KOPT-K1 (cell line): ENCODE measurements around the gene HGS.
"Not testable (repeated sequence)": the region's sequence is repeated elsewhere in the genome, so short reads cannot be mapped to it uniquely, and the experiment has no call there.

Source experiments
- H3K27ac ChIP-seq: fragments of 200-600 bp; sonication (generic); 2 replicates; pipeline ENCODE4 v1.5.1; 2016; ENCODE audit warnings: antibody characterized with exemption, mild to moderate bottlenecking, low read depth, low read length; ENCODE audit not compliant: poor library complexity, severe bottlenecking
- H3K36me3 ChIP-seq: fragments of 200-600 bp; sonication (generic); 2 replicates; pipeline ENCODE4 v1.5.1; 2017; ENCODE audit warnings: antibody characterized with exemption, mild to moderate bottlenecking, low read length, moderate library complexity; ENCODE audit not compliant: insufficient read depth
- H3K9me3 ChIP-seq: fragments of 200-600 bp; sonication (generic); 2 replicates; pipeline ENCODE4 v1.5.1; 2017; ENCODE audit warnings: antibody characterized with exemption, low read length, mild to moderate bottlenecking; ENCODE audit not compliant: insufficient read depth, poor library complexity, severe bottlenecking

The HGS gene

DNA sequence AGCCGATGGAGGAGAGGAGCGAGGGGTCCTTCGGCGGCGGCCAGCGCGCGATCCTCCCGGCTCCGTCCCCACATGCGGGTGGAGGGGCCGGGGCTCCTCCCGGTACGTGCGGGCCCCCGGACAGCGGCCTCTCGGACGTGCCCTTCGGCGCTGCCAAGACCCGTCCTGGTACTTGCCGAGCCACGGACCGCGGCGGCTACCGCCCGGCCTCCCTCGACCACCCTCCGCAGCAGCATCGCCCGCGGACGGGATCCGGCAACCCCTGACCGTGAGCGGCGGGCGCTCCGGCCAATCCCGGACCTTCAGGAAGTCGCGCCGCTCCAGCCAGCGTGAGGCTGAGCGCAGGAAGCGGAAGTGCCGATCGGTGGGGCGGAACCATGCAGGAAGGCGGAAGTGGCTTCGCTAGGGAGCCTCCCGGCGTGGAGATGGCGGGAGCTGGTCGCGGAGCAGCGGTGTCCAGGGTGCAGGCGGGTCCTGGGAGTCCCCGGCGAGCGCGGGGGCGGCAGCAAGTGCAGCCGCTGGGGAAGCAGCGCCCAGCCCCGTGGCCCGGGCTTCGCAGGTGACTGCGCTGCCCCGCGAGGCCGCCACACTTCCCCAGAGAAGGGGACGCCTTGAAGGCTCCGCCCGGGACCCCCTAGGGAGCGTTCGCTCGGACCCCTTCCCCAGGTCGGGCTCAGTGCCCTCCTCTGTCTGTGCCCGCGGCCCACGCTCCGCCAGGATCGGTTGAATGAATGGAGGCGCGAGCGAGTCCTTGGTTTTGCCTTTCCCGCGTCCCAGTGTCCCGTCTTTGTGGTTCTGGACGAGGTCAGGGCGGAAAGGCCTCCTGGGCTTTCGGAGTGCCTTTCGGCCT, 17.2 kb upstream of the HGS start, which contains the start of the genes CCDC137 and OXLD1:
CCDC137 (plus strand) TSS at position 396 of the 850 bp plus-strand sequence; CDS start at position 426, 30 bp downstream.
OXLD1 (minus strand) TSS at position 264 of the 850 bp plus-strand sequence; CDS start at position 236, 28 bp downstream.
- peaks cover 51% of the 10 kb centered on the region for H3K36me3 ChIP-seq
- H3K27ac ChIP-seq, result peak within 1 kb of the TSS; percentile 88
- no peaks in the 10 kb centered on the region for H3K9me3 ChIP-seq

DNA sequence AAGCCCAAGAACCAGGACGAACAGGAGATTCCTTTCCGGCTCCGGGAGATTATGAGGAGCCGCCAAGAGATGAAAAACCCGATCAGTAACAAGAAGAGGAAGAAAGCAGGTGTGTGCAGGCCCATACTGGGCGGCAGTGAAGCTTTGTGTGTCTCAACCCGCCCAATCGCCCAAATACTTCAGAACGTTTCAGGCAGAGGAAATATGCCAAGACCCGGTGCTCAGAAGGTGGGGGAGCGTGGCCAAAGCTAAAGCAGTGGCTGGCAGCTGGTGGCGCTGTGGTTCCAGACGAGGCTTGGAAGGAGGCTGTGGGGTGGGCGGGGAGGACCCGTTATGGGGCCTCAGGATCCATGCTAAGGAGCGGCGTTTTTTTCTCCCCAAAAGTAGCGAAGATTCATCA, 16.1 kb upstream of the HGS start:
- Histone ChIP-seq H3K9me3 (no peaks in the 10 kb centered on the region), H3K27ac (peak overlapping the region; percentile 36), H3K36me3 (peaks cover 63% of the 10 kb centered on the region)

DNA sequence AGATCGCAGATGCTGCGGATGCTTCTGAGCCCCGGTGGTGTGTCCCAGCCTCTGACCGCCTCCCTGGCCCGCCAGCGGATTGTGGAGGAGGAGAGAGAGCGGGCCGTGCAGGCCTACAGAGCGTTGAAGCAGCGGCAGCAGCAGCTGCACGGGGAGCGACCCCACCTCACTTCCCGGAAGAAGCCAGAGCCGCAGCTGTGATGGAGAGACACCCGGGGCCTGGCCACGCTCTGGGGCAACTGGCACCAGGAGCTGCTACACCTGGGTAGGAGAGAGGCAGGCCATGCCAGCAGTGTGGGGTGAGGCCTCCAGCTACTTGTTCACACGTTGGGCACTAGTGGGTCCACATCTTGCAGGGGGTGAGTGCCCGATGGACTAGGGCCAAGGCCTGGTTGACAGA, 11.3 kb upstream of the HGS start:
- Histone ChIP-seq H3K9me3 (no peaks in the 10 kb centered on the region), H3K36me3 (peaks cover 85% of the 10 kb centered on the region), H3K27ac (no peak overlapping the region)

DNA sequence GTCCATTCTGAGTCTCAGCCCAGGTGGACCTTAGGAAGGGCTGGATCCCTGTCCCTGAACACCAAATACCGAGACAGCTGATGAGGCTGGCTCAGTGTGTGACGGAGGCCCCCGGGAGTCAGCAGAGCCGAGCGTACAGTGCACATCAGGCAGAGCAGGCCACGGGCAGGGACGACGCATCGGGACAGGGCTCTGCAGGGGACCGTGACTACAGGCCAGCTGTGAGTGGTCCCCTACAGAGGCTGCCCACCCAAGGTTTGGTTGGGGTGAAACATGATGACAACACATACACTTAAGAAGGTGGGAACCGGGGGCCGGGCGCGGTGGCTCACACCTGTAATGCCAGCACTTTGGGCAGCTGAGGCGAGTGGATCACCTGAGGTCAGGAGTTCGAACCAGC, 10.9 kb upstream of the HGS start:
- Histone ChIP-seq H3K27ac (no peak overlapping the region), H3K9me3 (no peaks in the 10 kb centered on the region), H3K36me3 (peaks cover 84% of the 10 kb centered on the region)

DNA sequence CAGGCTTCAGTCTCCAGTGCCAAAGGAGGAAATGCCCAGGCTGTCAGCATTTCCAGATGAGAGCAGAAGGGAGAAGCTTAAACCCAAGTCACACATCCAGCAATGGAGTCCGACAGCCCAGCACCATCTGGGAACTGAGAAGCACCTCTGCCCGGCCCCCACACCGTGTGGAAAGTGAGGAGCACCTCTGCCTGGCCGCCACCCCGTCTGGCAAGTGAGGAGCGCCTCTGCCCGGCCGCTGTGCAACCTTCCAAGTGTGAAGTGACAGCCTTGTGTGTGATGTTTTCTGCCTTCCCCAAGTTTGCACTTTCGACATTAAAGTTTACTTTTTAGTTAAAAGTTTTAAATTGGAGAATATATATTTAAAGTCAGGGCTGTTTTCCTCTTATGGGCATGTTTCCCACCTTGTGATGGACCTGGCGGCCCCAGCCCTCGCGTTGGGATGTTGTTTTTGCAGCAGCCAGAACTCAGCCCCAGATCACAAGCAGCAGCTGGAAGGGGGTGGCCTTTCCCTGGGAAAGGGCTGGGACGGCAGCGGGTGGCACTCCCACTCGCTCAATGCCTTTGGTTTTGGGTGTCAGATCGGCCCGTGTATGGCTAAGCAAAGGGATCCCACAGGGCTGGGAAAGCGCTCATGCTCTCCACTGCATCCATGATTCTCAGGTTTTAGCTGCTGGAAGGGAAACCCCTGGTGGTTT, 10.1 kb upstream of the HGS start:
- Histone ChIP-seq H3K36me3 (peaks cover 77% of the 10 kb centered on the region), H3K27ac (no peak overlapping the region)

DNA sequence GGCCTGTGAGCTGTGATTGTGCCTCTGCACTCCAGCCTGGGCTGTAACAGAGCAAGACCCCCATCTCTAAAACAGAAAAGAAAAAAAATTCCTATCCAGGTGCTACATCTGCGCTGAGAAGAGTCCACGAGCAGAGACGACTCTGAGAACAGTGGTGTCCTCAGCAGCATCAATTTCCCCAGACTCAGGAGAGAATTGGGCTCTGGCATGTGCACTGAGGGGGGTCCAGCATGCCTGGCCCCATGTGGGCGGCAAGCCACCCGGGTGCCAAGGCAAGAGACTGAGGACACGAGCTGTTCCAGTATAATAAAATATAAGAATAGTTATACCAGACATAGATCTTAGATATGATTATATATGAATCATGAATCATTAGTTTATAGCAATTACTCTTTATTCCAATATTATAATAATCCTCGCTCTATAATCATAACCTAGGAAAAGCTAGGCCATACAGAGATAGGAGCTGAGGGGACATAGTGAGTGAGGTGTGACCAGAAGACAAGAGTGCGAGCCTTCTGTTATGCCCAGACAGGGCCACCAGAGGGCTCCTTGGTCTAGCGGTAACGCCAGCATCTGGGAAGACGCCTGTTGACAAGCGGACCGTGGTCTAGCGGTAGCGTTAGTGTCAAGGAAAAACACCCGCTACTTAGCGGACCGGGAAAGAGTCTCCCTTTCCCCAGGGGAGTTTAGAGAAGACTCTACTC, 8.1 kb upstream of the HGS start:
- H3K36me3 ChIP-seq, result peaks cover 70% of the 10 kb centered on the region
- not testable (repeated sequence) for H3K27ac ChIP-seq, H3K9me3 ChIP-seq

More for the DNA sequence above, 10.1 kb upstream of the HGS start:
- H3K9me3 ChIP-seq, result no peaks in the 10 kb centered on the region

DNA sequence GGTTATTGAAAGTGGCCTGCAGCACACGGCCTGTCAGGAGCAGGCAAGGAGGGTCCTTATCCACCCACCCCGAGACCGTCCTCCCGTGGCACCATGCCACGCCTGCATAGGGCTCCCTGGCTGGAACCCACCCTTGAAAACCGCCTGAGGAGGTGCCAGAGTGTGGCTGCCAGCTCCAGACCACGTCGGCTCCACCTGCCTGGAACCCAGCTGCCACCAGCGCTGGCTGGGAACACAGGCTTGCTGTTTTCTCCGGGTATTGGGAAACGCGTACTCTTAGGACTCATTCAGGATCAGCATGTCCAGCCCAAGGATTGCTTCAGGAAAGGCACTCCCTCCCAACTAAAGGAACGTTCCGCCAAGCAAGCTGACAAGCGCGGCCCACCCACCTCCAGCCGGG, 6.9 kb upstream of the HGS start:
- no peak overlapping the region for H3K27ac ChIP-seq
- H3K9me3 ChIP-seq, result no peaks in the 10 kb centered on the region
- H3K36me3 ChIP-seq, result peaks cover 69% of the 10 kb centered on the region

DNA sequence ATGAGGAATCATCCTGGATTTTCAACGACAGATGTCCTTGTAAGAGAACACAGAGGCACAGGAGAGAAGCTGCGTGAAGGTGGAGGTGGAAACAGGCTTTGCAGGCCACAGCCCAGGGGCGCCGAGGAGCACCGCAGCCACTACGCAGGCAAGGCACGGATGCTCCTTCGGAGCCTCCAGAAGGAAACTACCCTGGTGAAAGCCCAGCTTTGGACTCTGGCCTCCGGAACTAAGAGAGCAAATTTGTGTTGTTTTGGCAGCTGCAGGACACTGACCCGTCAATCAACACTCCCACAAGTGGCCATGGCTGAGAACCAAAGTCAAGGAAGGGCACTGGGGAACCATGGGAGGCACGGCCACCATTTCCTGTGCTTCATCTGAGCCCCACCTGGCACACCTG, 3.7 kb upstream of the HGS start:
- Histone ChIP-seq H3K36me3 (peaks cover 39% of the 10 kb centered on the region), H3K9me3 (no peaks in the 10 kb centered on the region), H3K27ac (no peak overlapping the region)

DNA sequence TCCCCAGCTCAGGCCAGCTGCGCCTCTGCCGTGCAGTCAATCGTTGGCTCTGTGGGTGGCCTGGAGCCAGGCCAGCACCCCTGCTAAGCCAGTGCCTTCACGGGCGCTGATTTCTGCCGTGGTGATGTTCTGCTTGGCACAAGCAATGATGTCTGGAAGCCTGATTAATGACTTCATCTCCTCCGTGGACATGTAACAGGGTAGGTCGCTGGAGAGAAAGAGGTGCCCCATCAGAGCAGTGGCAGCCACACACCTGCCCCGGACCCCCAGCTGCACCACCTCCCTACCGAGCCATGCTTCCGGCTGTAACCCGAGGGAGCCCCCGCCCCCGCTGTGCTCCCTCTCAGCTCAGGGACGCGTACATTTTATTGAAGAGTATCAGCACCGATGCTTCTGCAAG, 2.1 kb upstream of the HGS start:
- Histone ChIP-seq H3K36me3 (peaks cover 46% of the 10 kb centered on the region), H3K9me3 (no peaks in the 10 kb centered on the region), H3K27ac (no peak overlapping the region)

DNA sequence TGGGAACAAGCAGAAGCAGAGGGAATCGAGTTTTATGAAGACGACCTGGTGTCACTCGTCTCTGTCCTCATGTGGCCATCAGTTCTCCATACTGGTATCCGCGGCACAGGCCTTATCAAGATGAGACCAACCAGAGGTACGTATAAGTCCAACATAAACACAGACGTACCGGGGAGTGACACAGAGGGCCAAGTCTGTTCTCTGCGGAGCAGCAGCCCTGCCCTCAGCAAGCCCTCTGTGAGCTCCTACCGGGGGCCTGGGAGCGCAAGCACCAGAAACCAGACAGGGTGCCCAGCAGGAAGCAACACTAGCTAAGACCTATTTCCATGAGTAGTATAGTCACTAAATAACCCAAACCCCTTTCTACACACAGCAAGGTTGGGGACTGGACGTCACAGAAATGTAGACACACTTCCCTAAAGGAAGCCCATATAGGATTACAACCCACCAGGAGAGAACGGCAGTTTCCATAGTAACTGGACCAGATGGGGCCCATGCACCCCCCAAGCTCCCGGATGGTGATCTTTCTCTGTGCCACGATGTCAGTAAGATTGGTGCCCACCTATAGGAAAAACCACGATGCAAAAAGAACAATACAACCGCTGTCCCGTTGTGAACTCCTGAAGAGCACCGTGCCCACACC, 1.1 kb upstream of the HGS start:
- Histone ChIP-seq H3K9me3 (no peaks in the 10 kb centered on the region), H3K27ac (peak overlapping the region; percentile 79), H3K36me3 (peaks cover 52% of the 10 kb centered on the region)

DNA sequence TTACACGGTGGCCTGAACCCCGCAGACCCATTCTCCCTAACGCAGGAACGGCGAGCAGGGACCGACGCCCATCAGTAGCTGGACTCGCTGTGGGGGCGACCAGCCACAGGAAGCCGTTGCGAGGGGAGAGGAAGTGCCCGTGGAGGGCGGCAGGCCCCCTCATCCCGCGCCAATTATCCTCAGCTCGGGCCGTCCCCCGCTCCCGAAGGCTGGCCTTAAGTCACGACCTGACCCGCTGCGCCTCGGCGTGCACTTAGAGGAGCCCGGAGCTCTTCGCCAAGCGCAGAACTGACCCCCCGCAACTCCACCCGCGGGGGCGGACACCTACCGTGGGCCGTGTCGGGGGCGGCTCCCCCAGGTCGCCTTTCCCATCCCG, 615 bp upstream of the HGS start:
- H3K36me3 ChIP-seq, result peaks cover 57% of the 10 kb centered on the region
- peak overlapping the region; percentile 79 for H3K27ac ChIP-seq
- H3K9me3 ChIP-seq, result no peaks in the 10 kb centered on the region

DNA sequence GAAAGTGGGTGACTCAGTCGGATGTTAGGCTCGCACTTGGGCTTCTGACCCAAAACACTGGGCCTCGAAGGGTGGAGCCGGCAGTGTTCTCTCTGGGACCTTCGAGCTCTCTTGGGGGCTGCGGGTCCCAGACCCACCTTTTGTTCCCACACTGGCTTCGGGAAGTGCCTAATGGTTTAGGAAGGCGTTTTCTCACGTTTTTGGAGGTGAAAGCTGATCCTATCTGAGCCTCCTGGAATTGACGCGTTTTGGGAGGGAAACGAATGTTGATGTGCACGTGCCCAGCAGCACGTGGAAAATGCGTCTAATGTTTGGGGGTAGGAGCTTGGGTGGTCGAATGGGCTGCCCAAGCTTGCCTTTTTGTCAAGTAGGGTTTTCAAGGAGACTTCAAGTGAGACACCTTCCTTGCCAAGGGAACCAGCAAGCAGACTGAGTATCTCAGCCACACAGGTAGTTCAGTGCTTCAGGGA, 666 bp downstream of the HGS start:
- Histone ChIP-seq H3K36me3 (peaks cover 66% of the 10 kb centered on the region), H3K27ac (peak overlapping the region; percentile 79), H3K9me3 (no peaks in the 10 kb centered on the region)

DNA sequence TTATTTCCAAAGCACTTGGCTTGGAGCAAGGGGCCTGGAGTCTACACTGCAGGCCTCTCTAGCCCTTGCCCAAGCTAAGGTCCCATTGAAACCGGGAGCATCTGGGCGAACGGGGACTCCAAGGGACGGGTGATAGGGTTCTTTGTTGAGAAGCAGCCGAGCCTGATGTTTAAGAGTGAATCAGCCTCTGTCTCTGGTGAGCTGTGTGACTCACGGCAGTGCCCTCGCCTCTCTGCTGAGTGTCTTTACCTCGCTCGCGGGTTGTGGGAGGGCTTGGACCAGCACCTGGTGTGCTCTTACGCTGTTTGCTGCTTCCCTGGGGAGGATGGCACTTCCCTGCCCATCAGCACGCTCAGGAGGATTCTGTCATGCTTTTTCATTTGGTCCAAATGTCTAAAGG, 1.3 kb downstream of the HGS start:
- Histone ChIP-seq H3K27ac (peak overlapping the region; percentile 79), H3K36me3 (peaks cover 67% of the 10 kb centered on the region), H3K9me3 (no peaks in the 10 kb centered on the region)

DNA sequence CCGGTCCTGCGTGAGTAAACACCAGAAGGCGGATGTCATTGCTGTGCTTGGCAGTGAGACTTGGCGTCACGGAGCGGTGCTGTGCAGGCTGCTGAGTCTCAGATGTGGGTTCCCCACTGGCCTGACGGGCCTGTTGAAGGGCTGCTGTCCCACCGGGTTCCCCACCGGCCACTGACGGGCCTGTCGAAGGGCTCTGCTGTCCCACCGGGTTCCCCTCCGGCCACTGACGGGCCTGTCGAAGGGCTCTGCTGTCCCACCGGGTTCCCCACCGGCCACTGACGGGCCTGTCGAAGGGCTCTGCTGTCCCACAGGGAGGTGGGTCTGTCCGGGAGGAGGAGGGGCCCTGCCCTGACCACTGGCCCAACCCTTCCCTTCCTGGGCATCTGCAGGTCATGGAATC, 2.8 kb downstream of the HGS start:
- Histone ChIP-seq H3K36me3 (peaks cover 70% of the 10 kb centered on the region), H3K27ac (no peak overlapping the region), H3K9me3 (no peaks in the 10 kb centered on the region)
